ENCODE results near the gene KIF2C. TPM values are rescaled to one million over a fixed set of nuclear protein-coding genes. Genes with fewer than 3 reads are reported as not detected.

KIF2C gene
- total and polyA plus RNA-seq, 9 of the 15 experiments (the other 6 are each of a cell fraction or from before 2014, with no cell fraction given) = 84.9 to 226 (median 169) TPM

GRCh38 chr1:44739307-44740178, at the start of gene KIF2C (continued):
- TF ChIP-seq, protein P1, sequence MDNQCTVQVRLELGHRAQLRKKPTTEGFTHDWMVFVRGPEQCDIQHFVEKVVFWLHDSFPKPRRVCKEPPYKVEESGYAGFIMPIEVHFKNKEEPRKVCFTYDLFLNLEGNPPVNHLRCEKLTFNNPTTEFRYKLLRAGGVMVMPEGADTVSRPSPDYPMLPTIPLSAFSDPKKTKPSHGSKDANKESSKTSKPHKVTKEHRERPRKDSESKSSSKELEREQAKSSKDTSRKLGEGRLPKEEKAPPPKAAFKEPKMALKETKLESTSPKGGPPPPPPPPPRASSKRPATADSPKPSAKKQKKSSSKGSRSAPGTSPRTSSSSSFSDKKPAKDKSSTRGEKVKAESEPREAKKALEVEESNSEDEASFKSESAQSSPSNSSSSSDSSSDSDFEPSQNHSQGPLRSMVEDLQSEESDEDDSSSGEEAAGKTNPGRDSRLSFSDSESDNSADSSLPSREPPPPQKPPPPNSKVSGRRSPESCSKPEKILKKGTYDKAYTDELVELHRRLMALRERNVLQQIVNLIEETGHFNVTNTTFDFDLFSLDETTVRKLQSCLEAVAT (IDR thresholded peaks at IDR 0.05) = peak; percentile 17 to 24; a peak in 2 of 4 replicates
- TF ChIP-seq NRF1 (conservative IDR thresholded peaks at IDR 0.05 in 1 of 2, IDR thresholded peaks at IDR 0.05 in 1 of 2) (peak; percentile 91 to 93), HNRNPH1 (optimal IDR thresholded peaks at IDR 0.05; ENCODE audit: low read depth, low read length) (no peak), NCOR1 (IDR thresholded peaks at IDR 0.05) (peak; percentile 5; the same call in 1 of the 2 replicates), HNRNPUL1 (IDR thresholded peaks at IDR 0.05; ENCODE audit: low read length) (no peak), MYC (IDR thresholded peaks at IDR 0.05; ENCODE audit: low read depth, low read length) (peak; percentile 83), MYC (CRISPR knock-in tag; IDR thresholded peaks at IDR 0.05; ENCODE audit: borderline replicate concordance, low read depth) (0 out of 2 replicates have a peak, but pooled peaks have one; percentile 49), SETDB1 (IDR thresholded peaks at IDR 0.05; ENCODE audit: low read length) (no peak), JUND (IDR thresholded peaks at IDR 0.05; ENCODE audit: borderline replicate concordance, low read depth, low read length) (peak; percentile 84), JUND (tag; IDR thresholded peaks at IDR 0.05; ENCODE audit: borderline replicate concordance, low read depth, low read length) (peak; percentile 63; the same call in 2 of the 3 replicates), ZNF217 (CRISPR knock-in tag; IDR thresholded peaks at IDR 0.05) (no peak), ZBED1 (IDR thresholded peaks at IDR 0.05) (peak; percentile 78; the same call in 1 of the 2 replicates), NFATC3 (IDR thresholded peaks at IDR 0.05) (no peak), ATF1 (CRISPR knock-in tag; IDR thresholded peaks at IDR 0.05) (peak; percentile 59; the same call in 1 of the 2 replicates), ATF1 (tag; IDR thresholded peaks at IDR 0.05) (peak; percentile 98), ZNF436 (CRISPR knock-in tag; IDR thresholded peaks at IDR 0.05) (no peak), PCBP1 (IDR thresholded peaks at IDR 0.05; ENCODE audit: low read depth, low read length, poor library complexity, severe bottlenecking) (no peak), RHOXF2B (CRISPR knock-in tag; conservative IDR thresholded peaks at IDR 0.05) (no peak), HCFC1 (IDR thresholded peaks at IDR 0.05; ENCODE audit: low read depth, low read length) (peak; percentile 60), CEBPG (CRISPR knock-in tag; IDR thresholded peaks at IDR 0.05) (peak; percentile 82; the same call in 1 of the 2 replicates), CEBPG (tag; conservative IDR thresholded peaks at IDR 0.05 in 1 of 2, IDR thresholded peaks at IDR 0.05 in 1 of 2) (no peak)
- TF ChIP-seq, protein P2, sequence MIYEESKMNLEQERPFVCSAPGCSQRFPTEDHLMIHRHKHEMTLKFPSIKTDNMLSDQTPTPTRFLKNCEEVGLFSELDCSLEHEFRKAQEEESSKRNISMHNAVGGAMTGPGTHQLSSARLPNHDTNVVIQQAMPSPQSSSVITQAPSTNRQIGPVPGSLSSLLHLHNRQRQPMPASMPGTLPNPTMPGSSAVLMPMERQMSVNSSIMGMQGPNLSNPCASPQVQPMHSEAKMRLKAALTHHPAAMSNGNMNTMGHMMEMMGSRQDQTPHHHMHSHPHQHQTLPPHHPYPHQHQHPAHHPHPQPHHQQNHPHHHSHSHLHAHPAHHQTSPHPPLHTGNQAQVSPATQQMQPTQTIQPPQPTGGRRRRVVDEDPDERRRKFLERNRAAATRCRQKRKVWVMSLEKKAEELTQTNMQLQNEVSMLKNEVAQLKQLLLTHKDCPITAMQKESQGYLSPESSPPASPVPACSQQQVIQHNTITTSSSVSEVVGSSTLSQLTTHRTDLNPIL (CRISPR knock-in tag; IDR thresholded peaks at IDR 0.05) = no peak
- TF ChIP-seq, protein P3, sequence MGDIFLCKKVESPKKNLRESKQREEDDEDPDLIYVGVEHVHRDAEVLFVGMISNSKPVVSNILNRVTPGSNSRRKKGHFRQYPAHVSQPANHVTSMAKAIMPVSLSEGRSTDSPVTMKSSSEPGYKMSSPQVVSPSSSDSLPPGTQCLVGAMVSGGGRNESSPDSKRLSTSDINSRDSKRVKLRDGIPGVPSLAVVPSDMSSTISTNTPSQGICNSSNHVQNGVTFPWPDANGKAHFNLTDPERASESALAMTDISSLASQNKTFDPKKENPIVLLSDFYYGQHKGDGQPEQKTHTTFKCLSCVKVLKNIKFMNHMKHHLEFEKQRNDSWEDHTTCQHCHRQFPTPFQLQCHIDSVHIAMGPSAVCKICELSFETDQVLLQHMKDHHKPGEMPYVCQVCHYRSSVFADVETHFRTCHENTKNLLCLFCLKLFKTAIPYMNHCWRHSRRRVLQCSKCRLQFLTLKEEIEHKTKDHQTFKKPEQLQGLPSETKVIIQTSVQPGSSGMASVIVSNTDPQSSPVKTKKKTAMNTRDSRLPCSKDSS (IDR thresholded peaks at IDR 0.05; ENCODE audit: low read depth, partially characterized antibody) = no peak
- TF ChIP-seq, protein P4, sequence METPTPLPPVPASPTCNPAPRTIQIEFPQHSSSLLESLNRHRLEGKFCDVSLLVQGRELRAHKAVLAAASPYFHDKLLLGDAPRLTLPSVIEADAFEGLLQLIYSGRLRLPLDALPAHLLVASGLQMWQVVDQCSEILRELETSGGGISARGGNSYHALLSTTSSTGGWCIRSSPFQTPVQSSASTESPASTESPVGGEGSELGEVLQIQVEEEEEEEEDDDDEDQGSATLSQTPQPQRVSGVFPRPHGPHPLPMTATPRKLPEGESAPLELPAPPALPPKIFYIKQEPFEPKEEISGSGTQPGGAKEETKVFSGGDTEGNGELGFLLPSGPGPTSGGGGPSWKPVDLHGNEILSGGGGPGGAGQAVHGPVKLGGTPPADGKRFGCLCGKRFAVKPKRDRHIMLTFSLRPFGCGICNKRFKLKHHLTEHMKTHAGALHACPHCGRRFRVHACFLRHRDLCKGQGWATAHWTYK (CRISPR knock-in tag; IDR thresholded peaks at IDR 0.05) = no peak

Data from K562 (cell line).